HG03571 (cell line): Measurements from ENCODE around the gene MAP1LC3B2.

Source experiments
- ATAC-seq: cut with Tn5 transposase; IDR thresholded peaks from one replicate; pipeline ENCODE4 v1.9.1; 2021; ENCODE audit not compliant: unreplicated experiment

The MAP1LC3B2 gene

GRCh38 chr12:116559162-116559935, at the start of gene MAP1LC3B2:
Gene MAP1LC3B2 (plus strand): TSS chr12:116559381. CDS start chr12:116575943, 16,562 bp downstream.
- ATAC-seq = peak; percentile 87

GRCh38 chr12:116513944-116514343, 45.2 kb upstream of the MAP1LC3B2 start:
- no peak for ATAC-seq

GRCh38 chr12:116515684-116516083, 43.5 kb upstream of the MAP1LC3B2 start:
- ATAC-seq = no peak

DNA sequence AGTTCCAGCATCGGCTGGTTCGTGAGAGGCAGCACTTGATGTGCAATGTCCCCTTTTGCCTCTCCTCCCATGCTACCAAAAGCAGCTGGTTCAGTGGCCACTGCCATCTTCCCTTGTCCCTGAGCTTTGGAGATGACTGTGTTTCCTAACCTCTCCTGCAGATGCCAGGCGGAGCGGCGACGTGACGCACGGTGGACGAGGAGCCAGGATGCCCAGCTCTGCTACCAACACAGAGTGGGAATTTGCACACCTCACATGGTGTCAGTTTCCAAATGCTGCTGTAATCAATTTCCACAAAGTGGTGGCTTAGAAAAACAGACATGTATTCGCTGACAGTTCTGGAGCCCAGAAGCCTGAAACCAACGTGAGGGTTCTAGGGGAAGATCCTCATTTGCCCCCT, 42.5 kb upstream of the MAP1LC3B2 start:
- ATAC-seq = no peak

DNA sequence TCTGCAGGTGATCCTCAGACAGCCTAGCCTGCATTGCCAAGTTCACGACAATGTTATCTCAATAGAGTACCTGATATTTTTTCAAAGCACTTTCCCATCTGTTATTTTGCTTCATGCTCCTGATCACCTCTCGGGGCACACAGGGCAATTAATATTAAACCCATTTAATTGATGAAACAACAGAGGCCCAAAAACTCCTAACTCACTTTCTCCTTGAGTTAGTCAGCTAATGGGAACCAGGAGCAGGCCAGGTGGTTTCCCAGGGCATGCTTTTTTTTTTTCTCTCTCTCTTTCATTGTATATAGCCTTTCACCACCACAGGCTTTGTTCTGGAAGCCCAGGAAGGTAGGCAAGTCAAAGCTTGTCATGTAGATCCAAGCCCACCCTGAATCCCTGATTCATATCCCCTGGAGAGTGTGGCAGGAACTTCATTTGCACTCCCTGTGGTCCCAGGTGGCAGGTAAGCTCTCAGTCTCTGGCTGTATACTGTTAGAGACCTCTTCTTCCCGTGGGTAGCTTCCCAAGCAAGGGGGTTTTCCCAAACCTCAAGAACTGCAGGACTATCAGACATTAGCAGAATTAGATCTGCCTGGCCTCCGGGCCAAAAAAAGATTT, 41.6 kb upstream of the MAP1LC3B2 start:
- ATAC-seq = no peak

DNA sequence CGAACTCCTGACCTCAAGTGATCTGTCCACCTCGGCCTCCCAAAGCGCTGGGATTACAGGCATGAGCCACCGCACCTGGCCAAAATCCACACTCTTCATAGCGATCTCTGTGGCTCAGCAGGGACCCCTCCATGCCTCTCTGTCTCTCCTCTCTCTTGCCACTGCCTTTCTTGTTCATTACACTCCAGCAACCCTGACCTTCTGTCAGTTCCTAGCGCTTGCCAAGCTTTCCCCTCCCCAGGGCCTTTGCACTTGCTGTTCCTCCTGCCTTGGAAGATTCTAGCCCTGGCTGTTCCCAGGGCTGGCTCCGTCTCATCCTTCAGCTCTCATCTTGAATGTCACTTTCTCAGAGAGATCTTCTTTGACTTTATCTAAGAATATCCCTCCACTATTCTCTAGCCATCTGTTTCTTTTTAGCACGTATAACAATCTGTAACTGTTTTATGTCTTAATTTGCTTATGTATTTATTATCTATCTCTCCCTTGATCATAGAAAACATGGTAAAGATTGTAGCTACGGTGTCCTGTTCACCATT, 38.9 kb upstream of the MAP1LC3B2 start:
- ATAC-seq = no peak

DNA sequence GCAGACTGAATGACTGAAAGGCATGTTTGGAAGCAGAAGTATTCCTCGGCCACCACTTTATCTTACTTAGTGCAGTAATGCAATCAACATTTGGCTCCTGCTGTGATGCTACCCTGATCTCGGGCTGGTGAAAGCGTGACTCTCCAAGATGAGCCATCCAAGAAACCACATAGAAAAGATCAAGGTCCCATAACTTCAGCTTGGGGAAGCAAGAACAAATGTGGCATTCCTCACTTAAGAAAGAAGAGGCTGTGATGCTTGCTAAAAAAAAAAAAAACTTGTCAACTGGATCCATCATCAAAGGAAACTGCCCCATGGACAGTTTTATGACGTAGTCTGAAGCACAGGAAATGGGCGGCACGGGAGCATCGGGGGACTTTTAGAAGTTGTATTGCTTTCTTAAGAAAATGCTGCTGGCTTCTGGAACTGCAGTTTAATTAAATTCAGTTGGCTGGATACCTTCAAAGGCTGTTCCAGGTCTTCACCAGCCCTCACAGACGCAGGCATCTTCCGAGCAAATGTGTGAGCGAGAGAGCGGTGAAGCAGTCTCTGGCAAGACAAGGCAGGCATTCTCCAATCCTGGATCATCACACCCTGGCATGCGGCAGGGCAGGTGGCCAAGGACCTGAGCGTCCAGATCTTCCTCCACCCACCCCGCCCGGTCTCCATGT, 38.2 kb upstream of the MAP1LC3B2 start:
- no peak for ATAC-seq

DNA sequence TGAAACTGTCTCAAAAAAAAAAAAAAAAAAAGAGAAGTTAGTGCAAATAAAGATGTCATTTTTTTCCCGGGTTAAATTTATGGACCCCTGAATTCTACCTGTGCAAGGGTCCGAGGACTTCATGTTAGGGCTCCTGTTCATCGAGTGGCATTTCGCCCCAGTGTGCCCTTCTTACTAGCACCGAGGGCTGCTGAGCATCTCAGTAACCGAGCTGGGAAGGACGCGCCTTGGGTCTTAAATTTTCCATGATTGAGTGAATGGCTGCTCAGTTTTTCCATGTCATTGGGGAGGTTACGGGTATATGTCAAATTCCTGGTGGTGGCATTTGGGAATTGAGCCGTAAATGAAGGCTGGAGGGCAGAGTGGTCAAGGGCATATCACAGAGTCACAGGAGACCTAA, 34.9 kb upstream of the MAP1LC3B2 start:
- ATAC-seq = no peak

DNA sequence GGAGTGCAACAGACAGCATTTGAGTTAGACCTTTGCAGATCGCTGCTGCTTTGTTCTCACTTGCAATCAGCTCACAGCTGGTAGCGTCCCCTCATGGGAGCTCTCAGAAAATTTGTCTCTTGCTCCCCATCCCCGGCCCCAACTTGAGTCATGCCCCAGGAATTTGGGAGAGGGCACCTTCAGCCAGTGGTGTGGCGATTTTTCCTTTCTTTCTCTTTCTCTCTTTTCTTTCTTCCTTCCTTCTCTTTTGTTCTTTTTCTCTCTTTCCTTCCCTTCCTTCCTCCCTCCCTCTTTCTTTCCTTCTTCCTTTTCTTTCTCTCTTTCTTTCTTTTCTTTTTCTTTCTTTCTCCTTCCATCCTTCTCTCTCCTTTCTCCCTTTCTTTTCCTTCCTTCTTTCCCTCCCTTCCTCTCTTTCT, 34.2 kb upstream of the MAP1LC3B2 start:
- no peak for ATAC-seq

DNA sequence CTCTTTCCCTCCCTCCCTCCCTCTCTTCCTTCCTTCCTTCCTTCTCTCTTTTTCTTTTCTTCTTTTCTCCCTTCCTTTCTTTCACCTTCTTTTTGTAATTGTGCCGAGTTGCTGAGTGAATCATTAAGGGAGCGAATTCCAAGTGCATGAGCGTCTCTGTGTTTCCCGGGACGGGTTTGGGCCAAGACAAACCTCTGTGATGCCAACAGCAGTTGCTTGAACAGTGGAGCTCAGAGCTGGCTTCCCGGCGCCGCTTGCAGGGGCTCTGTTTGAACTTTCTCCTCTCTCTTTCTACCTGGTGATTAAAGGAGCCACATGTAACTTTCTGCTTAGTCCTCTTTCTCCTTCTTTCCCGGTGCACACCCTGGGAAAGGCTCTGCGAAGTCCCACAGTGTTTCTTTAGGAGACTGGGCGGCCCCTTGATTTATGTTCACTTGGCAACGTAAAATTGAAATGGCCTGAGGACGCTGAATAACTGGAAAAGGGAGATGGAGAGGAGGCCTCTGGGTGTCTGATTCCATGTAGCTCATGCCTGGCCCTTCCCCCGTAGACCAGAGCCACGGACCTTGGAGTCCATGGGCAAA, 33.7 kb upstream of the MAP1LC3B2 start:
- no peak for ATAC-seq

GRCh38 chr12:116528065-116528464, 31.1 kb upstream of the MAP1LC3B2 start:
- no peak for ATAC-seq

DNA sequence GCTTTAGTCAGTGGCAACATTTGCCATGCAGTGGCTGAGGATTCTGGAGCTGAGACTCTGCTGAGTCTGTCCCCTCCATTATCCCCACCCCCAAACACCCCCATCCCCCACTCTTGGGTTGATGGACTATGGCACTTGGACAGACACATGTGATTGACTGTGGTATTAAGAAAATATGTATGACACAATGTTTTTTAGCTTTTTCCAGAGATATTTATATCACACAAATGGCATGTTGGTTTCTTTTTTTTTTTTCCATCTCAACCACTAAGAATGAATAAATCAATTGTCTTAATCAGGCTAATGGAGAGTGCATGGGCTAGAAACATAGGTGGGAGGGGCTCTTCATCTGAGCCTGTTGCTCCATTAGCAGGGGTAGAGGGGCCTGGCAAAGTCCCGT, 30.7 kb upstream of the MAP1LC3B2 start:
- ATAC-seq = no peak

DNA sequence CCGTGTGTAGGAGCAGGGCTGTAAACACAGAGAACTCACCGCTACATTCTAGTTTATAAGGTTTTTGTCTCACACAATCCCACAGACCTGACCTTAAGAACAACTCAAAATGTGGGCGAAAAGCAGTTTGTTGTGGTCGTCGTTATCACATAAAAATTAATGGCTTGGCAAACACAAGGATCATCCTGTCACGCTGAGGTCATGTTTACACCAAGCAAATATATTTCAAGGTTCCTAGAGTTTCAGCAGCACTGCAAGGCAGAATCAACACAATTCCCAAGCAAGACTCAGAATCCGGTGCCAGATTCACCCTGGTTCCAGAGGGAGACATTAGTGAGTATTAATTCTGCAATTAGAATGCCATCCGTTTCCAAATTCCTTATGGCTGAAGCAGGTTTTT, 30.1 kb upstream of the MAP1LC3B2 start:
- ATAC-seq = no peak

DNA sequence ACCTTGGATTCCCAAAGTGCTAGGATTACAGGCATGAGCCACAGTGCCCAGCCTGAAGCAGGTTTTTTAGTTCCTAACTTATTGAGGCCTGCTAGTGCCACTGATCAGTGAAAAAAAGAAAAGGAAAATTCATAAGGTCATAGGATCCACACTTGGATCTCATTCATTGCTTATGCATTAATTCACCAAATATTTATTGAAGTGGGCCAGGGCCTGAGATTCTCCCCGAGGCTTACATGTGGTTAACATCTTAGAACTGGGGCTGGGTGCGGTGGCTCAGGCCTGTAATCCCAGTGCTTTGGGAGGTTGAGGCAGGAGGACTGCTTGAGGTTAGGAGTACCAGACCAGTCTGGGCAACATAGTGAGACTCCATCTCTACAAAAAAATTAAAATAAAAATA, 29.5 kb upstream of the MAP1LC3B2 start:
- ATAC-seq = no peak

GRCh38 chr12:116532428-116532827, 26.8 kb upstream of the MAP1LC3B2 start:
- ATAC-seq = no peak

DNA sequence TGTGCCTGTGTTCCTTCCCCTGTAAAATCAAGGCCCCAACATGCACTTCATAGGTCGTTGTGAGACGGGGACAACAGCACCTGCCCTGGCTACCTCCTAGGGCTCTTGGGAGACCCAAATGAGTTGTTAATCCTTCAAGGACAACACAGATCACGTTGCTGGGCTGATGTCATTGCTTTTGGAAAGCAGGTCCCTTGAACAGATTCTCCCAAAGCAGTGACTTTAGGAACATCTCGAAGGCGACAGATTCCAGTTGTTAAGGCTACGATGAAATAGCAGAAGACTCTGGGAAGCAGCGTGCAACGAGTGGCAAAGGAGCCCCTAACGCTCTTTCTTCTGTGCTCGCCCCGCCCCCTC, 26.2 kb upstream of the MAP1LC3B2 start:
- no peak for ATAC-seq

DNA sequence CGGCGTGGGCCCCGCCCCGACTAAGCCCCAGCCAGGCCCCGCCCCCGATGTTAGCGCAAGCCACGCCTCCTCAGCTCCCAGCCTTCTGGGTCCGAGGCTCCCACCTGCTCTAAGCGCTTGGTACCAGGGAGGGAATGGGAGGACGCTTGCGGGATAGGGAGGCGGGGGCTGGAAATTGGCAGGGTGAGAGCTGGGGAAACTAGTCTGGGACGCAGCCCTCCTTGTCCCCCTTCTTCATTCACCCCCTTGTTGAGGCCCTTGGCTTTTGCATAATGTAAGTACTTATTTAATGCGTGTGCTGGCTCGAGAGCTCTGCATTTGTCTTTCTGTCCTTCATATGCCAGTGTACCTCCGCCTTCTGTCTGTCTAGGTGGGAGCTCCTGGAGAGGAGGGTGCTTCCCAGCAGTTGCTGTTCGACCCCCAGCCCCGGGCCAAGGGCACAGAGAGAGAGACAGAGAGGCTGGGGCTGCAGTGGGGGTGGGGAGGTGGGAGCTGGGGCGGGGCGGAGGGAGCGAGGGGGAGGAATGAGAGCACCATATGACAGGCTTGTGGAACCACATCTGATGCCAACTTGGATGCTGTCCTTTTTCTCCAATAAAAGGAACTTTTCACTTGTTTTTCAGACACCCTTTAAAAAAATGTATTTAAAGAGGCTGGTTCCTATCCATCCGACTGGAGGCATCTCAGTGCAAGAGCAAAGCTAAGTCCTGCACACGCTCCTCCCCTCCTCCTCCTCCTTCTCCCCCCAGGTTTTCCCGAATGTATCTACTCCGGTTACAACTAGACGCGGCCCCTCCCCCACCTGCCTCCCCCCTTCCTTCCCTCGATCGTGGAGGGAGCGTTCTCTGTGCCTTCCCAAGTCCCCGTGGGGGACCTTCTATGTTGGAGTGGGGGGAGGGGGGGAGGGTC, 25.6 kb upstream of the MAP1LC3B2 start:
- ATAC-seq = no peak

GRCh38 chr12:116534311-116535121, 24.7 kb upstream of the MAP1LC3B2 start:
- no peak for ATAC-seq

- ATAC-seq = no peak
Measured at GRCh38 chr12:116535241-116535640, 23.9 kb upstream of the MAP1LC3B2 start.
